Immature natural killer cell (primary cell): ENCODE data around the gene GJC1. TPM values are rescaled to one million over a fixed set of nuclear protein-coding genes. Genes with fewer than 3 reads are reported as not detected.

Experiments
- DNase-seq, 3 donors: peaks; one replicate each; pipeline ENCODE4 v3.0.0; 2022; ENCODE audit warnings: mixed read lengths in 1 of 3
- H3K27ac Mint-ChIP-seq, 6 donors: one replicate each; pipeline ENCODE4 v1.8.0; 2020; ENCODE audit warnings: mixed read lengths in 6 of 6, mild to moderate bottlenecking in 5 of 6, inconsistent platforms in 4 of 6, moderate library complexity in 3 of 6
- H3K27me3 Mint-ChIP-seq, 3 donors: one replicate each; pipeline ENCODE4 v1.8.0; 2020 to 2021; ENCODE audit warnings: low read depth in 3 of 3, mild to moderate bottlenecking in 3 of 3, mixed read lengths in 3 of 3, moderate library complexity in 3 of 3, inconsistent platforms in 1 of 3
- H3K36me3 Mint-ChIP-seq, 3 donors: one replicate each; pipeline ENCODE4 v1.8.0; 2020; ENCODE audit warnings: mixed read lengths in 3 of 3, inconsistent platforms in 2 of 3, mild to moderate bottlenecking in 2 of 3
- H3K4me1 Mint-ChIP-seq, 2 donors: one replicate each; pipeline ENCODE4 v1.8.0; 2020; ENCODE audit warnings: inconsistent platforms in 2 of 2, mild to moderate bottlenecking in 2 of 2, mixed read lengths in 2 of 2, moderate library complexity in 1 of 2
- H3K4me3 Mint-ChIP-seq, 5 donors: one replicate each; pipeline ENCODE4 v1.8.0; 2020; ENCODE audit warnings: mild to moderate bottlenecking in 5 of 5, mixed read lengths in 5 of 5, inconsistent platforms in 3 of 5, moderate library complexity in 3 of 5
- H3K9me3 Mint-ChIP-seq, 6 donors: one replicate each; pipeline ENCODE4 v1.8.0; 2020; ENCODE audit warnings: mild to moderate bottlenecking in 6 of 6, mixed read lengths in 6 of 6, inconsistent platforms in 4 of 6, moderate library complexity in 3 of 6
- polyA plus RNA-seq, 3 donors: library from polyadenylated mRNA; unstranded; fragments of 300-500 nt; fragmentation: Illumina TruSeq; gene quantifications; one replicate each; pipeline ENCODE4 v1.2.3, GENCODE V29; 2021

Gene GJC1
- not detected for polyA plus RNA-seq

DNA sequence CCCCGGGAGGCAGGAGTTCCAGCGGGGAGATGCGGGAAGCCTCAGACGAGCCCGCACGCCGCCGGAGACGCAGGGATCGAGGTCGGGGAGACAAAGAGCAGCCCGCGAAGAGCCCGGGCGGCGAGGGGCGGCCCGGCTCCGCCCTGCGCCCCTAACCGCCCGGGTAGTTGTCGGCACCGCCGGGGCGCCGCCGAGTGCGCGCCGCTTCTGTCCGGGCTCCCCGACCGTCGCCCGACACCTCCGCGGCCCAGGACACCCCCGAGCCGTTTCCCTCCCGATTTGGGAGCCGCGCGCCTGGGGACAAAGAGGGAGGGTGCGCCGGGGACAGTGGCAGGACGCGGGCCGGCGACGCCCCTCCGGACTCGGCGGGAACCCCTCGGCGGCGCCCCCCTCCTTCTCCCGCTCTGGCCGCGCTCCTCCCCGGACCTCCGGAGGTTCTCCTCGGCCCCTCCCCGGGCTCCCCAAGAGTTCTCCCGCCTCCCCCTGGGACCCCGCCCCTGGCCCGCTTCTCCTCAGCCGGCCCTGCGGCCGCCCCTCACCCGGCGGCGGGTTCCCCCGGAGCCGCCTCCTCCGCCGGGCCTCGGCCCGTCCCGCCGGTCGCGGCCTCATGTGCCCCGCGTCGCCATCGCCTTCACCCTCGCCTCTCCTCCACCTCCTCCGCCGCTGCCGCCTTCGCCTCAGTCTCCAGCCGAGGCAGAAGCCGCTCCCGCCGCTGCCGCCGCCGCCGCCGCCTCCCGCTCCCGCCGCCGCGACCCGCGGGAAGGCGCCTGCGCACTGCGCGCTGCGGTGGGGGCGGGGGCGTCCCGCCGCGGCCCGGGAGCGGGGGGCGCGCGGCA lies at the start of gene GJC1:
Gene GJC1, minus strand, starts transcription at position 765 of the 836 bp plus-strand sequence. CDS start 24,470 bp downstream, outside the sequence.
- no peaks in the 10 kb centered on the region for H3K9me3 Mint-ChIP-seq
- H3K27ac Mint-ChIP-seq, result no peak within 1 kb of the TSS
- peaks cover 11 to 15% of the 10 kb centered on the region in 2 donors for H3K4me1 Mint-ChIP-seq
- peaks cover 25 to 34% (median 31%) of the 10 kb centered on the region in 3 donors for H3K27me3 Mint-ChIP-seq
- H3K36me3 Mint-ChIP-seq, result no peaks in the 10 kb centered on the region
- H3K4me3 Mint-ChIP-seq, result peak within 1 kb of the TSS; percentile 64 to 82 (median 78)
- peak in 1 of 3 donors; percentile 6 for DNase-seq

DNA sequence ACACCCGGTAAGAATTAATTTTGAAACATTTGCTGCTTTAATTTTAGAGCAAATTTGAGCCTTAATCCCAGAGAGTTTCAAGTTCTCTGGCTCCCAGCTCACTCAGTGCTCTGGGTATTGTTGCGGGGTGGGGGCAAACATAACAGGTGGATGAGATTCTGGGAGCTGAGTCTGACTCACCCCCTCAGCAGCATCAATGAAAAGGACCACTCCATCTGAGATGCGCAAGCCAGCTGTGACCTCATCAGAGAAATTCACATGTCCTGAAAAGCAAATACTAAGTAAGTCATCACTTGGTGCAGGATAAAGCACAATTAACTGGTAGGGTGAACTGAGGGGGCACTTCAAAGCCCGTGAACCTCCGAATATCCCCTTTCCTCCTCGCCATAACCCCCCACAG lies 49.3 kb upstream of the GJC1 start:
- Mint-ChIP-seq H3K36me3 (peaks cover 31 to 53% (median 32%) of the 10 kb centered on the region in 3 donors), H3K9me3 (no peaks in the 10 kb centered on the region), H3K27ac (no peak overlapping the region), H3K4me1 (no peaks in the 10 kb centered on the region), H3K4me3 (no peak overlapping the region), H3K27me3 (peaks cover 2 to 4% (median 3%) of the 10 kb centered on the region in 3 donors)
- DNase-seq, result no peak

DNA sequence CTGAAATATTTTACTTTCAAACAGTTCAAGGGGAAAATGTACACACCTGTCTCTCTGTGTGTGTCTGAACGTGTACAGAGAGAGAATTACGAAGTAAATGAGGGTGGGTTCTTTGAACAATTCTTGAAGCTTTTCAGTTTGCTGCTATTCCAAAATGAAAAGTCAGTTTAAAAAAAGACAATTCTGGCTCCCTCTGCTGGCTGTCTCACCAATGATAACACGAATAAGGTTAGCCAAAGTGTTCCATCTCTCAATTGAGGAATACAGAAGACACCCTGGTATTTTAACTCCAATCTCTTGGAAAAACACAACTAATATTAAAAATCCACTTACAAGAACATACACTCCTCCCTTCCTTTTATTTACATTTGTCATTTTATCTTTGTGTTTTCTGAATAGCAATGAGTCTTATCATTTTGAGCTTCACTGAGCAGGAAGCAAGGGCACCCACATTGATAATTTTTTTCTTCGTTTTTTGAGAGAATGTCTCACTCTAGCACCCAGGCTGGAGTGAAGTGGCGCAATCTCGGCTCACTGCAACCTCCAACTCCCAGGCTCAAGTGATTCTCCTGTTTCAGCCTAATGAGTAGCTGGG lies 48.6 kb upstream of the GJC1 start:
- Mint-ChIP-seq H3K27ac (no peak overlapping the region), H3K9me3 (no peaks in the 10 kb centered on the region), H3K4me3 (no peak overlapping the region), H3K36me3 (peaks cover 31 to 52% (median 35%) of the 10 kb centered on the region in 3 donors), H3K27me3 (peaks cover 2 to 4% (median 3%) of the 10 kb centered on the region in 3 donors), H3K4me1 (no peaks in the 10 kb centered on the region)
- DNase-seq, result peak in 1 of 3 donors; percentile 13

DNA sequence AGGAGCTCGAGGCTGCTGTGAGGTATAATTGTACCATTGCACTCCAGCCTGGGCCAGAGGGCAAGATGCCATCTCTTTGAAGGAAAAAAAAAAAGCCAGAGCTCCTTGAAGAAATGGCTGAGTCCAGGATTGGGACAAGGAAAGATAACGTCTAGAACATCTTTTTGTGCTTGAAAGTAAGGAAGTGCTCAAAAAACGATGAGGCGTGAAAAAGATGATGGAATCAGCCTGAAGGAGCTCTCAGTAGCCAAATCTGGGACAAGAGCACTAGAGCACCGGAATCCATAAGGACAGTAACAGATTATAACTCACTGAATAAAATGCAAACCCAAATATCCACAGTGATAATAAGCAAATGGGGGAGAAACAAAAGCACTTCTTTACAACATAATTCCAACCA lies 47.0 kb upstream of the GJC1 start:
- H3K36me3 Mint-ChIP-seq, result peaks cover 24 to 47% (median 26%) of the 10 kb centered on the region in 3 donors
- H3K9me3 Mint-ChIP-seq, result no peaks in the 10 kb centered on the region

DNA sequence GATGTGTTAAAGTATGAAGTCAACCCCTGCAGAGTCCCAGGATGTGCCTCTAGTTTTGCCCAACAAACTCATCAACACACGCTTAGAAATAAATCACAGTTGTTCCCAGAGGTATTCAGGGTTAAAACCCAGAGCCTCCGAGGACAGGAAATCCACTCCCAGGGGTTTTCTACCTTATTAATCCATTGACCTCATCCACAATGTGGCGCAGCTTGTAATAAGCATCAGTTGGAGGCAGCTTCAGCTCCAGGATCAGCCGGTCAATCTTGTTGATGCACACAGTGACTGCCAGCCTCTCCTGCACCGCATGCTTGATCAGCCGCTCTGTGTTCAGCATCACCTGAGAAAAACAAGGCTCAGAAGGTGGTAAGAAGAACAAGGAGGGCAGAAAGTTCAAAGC lies 45.7 kb upstream of the GJC1 start:
- Mint-ChIP-seq H3K9me3 (no peaks in the 10 kb centered on the region), H3K4me3 (no peak overlapping the region), H3K27me3 (peaks cover 1 to 4% (median 2%) of the 10 kb centered on the region in 3 donors), H3K27ac (no peak overlapping the region), H3K4me1 (no peaks in the 10 kb centered on the region), H3K36me3 (peaks cover 25 to 44% (median 27%) of the 10 kb centered on the region in 3 donors)
- DNase-seq, result no peak

More for the DNA sequence above, 47.0 kb upstream of the GJC1 start:
- H3K27ac Mint-ChIP-seq, result no peak overlapping the region
- DNase-seq, result no peak
- H3K4me3 Mint-ChIP-seq, result no peak overlapping the region
- no peaks in the 10 kb centered on the region for H3K4me1 Mint-ChIP-seq
- H3K27me3 Mint-ChIP-seq, result peaks cover 2 to 4% (median 3%) of the 10 kb centered on the region in 3 donors

DNA sequence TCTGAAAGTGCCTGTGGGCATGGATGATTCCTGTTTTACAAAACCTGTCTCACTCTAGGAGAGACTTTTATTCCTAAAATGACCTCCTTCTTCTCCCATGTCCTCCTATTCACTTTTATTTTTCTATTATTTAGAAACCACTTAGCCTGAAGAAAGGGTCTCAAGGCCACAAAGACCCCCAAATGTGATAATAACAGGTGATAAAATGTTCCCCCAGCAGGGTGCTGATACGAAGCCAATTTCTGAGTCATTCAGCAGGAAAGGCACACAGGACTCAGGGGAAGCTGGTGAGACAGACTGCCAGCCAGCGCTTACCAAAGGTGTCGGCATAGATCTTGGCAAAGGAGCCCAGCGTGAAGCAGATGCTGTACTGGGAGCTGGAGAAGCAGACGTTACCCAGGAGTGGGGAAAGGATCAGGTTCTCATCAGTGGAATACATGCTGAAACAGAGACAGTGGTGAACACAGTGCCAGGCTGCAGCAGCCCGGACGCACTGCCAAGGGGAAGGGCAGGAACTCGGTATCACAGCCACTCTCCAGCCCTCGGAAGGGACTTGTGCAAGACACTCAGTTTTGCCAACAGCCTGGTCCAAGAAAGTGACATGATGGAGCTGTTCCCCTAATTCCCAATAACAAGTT lies 42.2 kb upstream of the GJC1 start:
- peaks cover 21 to 50% (median 33%) of the 10 kb centered on the region in 3 donors for H3K36me3 Mint-ChIP-seq
- H3K4me1 Mint-ChIP-seq, result no peaks in the 10 kb centered on the region
- no peaks in the 10 kb centered on the region for H3K9me3 Mint-ChIP-seq
- DNase-seq, result no peak
- H3K27ac Mint-ChIP-seq, result no peak overlapping the region
- H3K4me3 Mint-ChIP-seq, result no peak overlapping the region
- peaks cover 0 to 1% (median 0%) of the 10 kb centered on the region in 3 donors for H3K27me3 Mint-ChIP-seq

DNA sequence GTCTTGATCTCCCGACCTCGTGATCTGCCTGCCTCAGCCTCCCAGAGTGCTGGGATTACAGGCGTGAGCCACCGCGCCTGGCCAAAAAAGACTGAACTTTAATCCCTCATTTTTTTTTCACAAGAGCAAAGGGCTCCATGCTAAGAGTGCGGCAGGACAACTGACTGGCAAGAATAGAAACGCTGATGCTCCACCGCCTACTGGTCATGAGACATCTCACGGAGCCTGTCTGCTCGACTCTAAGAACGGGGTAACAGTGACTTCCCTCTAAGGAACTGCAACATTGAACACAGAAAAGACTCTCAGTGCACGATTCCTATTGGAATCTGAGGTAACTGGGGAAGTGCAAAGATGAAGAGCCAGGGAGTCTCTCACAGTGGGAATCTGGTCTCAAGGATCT lies 41.5 kb upstream of the GJC1 start:
- DNase-seq, result no peak
- peaks cover 21 to 47% (median 33%) of the 10 kb centered on the region in 3 donors for H3K36me3 Mint-ChIP-seq
- H3K4me1 Mint-ChIP-seq, result no peaks in the 10 kb centered on the region
- H3K9me3 Mint-ChIP-seq, result no peaks in the 10 kb centered on the region
- H3K27ac Mint-ChIP-seq, result no peak overlapping the region
- H3K4me3 Mint-ChIP-seq, result no peak overlapping the region
- H3K27me3 Mint-ChIP-seq, result peaks cover 0 to 1% (median 0%) of the 10 kb centered on the region in 3 donors

DNA sequence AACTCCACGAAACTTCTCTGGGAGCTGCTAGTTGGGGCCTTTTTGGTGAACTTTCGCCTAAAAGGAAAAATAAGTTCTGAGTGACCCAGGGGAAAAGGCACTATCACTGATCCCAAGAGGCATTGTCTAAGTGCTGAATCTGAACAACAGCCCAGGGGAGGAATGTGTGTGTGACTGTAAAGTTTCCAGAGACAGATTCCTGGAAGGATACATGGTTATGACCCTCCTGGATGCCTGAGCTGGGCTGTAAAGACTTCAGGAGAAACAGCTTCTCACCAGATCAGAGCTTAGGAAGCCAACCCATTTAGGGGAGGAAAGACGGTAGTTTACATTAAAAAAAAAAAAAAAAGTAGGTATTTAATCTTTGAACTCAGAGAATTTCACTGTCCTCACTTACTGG lies 37.8 kb upstream of the GJC1 start:
- Mint-ChIP-seq H3K9me3 (no peaks in the 10 kb centered on the region), H3K4me1 (no peaks in the 10 kb centered on the region), H3K27ac (no peak overlapping the region), H3K36me3 (peaks cover 22 to 56% (median 27%) of the 10 kb centered on the region in 3 donors), H3K4me3 (no peak overlapping the region), H3K27me3 (peaks cover 0 to 2% (median 1%) of the 10 kb centered on the region in 3 donors)
- no peak for DNase-seq

DNA sequence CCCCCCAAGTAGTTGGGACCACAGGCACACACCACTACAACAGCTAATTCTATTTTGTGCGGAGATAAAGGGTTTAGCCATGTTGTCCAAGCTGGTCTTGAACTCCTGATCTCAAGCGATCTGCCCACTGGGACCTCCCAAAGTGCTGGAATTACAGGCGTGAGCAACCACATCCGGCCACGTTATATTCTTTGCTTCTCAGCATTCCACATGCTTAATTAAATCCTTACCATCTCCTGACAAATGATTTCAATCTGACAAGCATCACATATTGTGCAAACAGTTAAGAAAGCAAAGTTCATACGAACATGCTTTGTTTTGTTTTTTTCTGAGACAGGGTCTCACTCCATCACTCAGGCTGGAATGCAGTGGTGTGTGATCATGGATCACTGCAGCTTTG lies 35.8 kb upstream of the GJC1 start:
- peaks cover 17 to 52% (median 27%) of the 10 kb centered on the region in 3 donors for H3K36me3 Mint-ChIP-seq
- H3K4me3 Mint-ChIP-seq, result no peak overlapping the region
- DNase-seq, result no peak
- no peaks in the 10 kb centered on the region for H3K4me1 Mint-ChIP-seq
- H3K27ac Mint-ChIP-seq, result no peak overlapping the region
- H3K9me3 Mint-ChIP-seq, result no peaks in the 10 kb centered on the region
- peaks cover 0 to 2% (median 1%) of the 10 kb centered on the region in 3 donors for H3K27me3 Mint-ChIP-seq

DNA sequence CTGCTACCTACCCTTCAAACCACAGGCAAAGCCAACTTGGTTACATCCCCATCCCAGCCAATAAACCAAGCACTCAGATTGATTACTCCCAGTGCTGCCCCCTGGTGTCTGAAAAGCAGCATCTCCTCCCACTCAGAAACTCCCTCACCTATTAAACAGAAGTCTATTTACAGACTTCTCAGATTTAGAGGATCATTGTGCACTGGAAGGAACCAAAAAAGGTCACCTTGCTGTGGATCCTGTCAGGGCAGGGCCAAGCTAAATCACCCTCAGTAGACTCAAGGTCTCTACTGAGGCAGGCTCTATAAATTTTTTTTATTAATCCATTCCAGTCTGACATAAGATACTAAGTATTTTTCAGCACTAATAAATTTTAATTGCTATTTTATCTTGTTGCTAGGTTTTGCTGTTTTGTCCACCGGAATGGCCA lies 35.2 kb upstream of the GJC1 start:
- H3K4me3 Mint-ChIP-seq, result no peak overlapping the region
- DNase-seq, result peak; percentile 56 to 66 (median 57)
- H3K27ac Mint-ChIP-seq, result no peak overlapping the region
- no peaks in the 10 kb centered on the region for H3K9me3 Mint-ChIP-seq
- peaks cover 0 to 2% (median 1%) of the 10 kb centered on the region in 3 donors for H3K27me3 Mint-ChIP-seq
- H3K4me1 Mint-ChIP-seq, result no peaks in the 10 kb centered on the region
- H3K36me3 Mint-ChIP-seq, result peaks cover 17 to 53% (median 27%) of the 10 kb centered on the region in 3 donors

DNA sequence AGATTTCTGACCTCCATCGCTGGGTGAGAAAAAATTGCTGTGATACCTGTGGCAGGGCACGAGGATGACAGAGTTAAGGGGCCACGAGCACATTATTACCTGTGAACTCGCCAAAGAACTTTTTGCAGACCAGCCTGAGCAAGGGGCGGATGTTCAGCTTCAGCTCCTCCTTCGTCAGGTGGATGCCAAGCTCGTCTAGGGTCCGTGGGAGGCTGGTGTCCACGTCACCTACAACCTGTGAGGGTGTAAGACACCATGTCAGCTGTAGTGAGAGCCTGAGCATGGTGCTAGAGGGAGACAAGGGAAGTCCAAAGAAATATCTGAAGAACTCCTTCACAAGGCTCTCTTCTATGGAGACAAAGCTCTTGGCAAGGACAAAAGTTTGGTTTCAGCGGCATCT lies 34.7 kb upstream of the GJC1 start:
- H3K9me3 Mint-ChIP-seq, result no peaks in the 10 kb centered on the region
- H3K4me3 Mint-ChIP-seq, result no peak overlapping the region
- DNase-seq, result no peak
- H3K27ac Mint-ChIP-seq, result no peak overlapping the region
- H3K27me3 Mint-ChIP-seq, result peaks cover under 1 to 2% (median 1%) of the 10 kb centered on the region in 3 donors
- H3K4me1 Mint-ChIP-seq, result no peaks in the 10 kb centered on the region
- peaks cover 19 to 54% (median 26%) of the 10 kb centered on the region in 3 donors for H3K36me3 Mint-ChIP-seq

DNA sequence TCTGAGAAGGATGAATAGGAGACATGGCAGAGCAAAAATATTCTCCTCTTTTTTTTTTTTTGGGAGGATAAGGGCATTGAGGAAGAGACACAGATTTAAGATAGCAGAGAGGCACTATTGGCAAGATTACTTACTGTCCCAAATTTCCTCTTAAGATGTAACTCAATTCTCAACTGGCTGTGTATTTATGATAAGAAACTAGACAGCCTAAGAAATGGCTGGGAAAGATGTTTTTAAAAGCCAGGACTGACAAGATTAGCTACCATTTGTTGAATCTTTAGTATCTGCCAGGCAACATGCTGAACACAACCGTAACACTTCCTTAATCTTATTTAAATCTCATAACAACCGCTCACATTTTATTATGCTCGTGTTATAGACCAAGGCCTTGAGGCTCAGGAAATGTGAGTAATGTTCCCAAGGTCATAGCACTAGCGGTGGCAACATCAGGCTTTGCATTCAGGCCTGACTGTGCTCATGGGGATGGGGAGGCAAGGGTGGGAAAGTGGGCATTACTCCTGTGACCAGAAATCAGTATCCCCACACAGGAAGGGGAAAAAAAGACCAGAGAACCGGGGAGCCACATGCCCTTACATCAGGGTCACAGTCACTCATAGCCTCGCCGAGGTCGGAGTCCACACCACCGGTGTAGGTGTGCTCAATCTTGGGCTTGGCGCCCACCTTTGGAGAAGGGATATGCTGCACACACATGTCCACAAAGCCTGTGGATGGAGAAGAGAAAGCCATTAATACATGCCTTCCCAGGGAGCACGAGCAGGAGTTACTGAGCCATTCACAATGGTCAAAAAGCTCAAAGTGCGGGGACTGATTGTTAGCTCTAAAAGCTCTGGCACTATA lies 33.2 kb upstream of the GJC1 start:
- Mint-ChIP-seq H3K36me3 (peaks cover 19 to 56% (median 24%) of the 10 kb centered on the region in 3 donors), H3K4me3 (no peak overlapping the region)

DNA sequence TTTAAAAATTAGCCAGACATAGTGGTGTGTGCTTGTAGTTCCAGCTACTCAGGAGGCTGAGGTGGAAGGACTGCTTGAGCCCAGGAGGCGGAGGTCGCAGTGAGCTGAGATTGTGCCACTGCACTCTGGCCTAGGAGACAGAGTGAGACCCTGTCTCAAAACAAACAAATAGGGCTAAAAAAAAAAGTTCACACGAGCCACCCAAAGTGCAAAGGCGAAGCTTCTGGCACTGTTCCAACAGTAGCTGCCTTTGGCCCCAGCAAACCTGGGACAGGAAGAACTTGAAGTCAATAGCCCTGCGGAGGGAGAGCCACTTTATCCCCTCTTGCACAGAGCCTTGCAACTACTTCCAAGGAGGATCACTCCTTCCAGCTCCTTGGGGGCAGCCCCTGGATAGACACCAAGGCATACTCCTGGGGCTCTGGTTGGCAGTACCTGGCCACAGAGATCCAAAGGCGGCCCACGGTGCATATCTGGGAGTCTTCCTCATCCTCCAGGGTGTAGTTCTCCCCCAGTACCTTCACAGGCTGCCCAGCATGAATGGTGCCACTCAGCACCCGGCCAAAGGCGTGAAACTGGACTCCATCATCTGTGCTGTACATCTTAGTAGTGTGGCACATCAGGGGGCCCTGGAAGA lies 32.3 kb upstream of the GJC1 start:
- no peak overlapping the region for H3K4me3 Mint-ChIP-seq
- no peak overlapping the region for H3K27ac Mint-ChIP-seq
- no peak for DNase-seq
- no peaks in the 10 kb centered on the region for H3K9me3 Mint-ChIP-seq
- peaks cover 18 to 48% (median 19%) of the 10 kb centered on the region in 3 donors for H3K36me3 Mint-ChIP-seq
- H3K4me1 Mint-ChIP-seq, result no peaks in the 10 kb centered on the region
- H3K27me3 Mint-ChIP-seq, result peaks cover 0 to 2% (median 2%) of the 10 kb centered on the region in 3 donors

More for the DNA sequence above, 33.2 kb upstream of the GJC1 start:
- no peak for DNase-seq
- Mint-ChIP-seq H3K27ac (no peak overlapping the region), H3K27me3 (peaks cover 0 to 2% (median 2%) of the 10 kb centered on the region in 3 donors), H3K4me1 (no peaks in the 10 kb centered on the region), H3K9me3 (no peaks in the 10 kb centered on the region)
